Measurements from ENCODE around the gene TTC34.

GRCh38 chr1:2785631-2786328 lies 15.7 kb downstream of the TTC34 start:
- no peak for TF ChIP-seq CTCF (IDR thresholded peaks at IDR 0.05)
- TF ChIP-seq POLR2A (IDR thresholded peaks at IDR 0.05) = no peak

All from sigmoid colon (tissue), 3 donors.